CD4-positive, alpha-beta T cell treated with Interleukin-21 for 1 hour (primary cell): Measurements from ENCODE around the gene QSOX1.

ENCODE experiments used
- DNase-seq: peaks from one replicate; pipeline ENCODE4 v3.0.0-alpha.2; 2020

QSOX1 gene

DNA sequence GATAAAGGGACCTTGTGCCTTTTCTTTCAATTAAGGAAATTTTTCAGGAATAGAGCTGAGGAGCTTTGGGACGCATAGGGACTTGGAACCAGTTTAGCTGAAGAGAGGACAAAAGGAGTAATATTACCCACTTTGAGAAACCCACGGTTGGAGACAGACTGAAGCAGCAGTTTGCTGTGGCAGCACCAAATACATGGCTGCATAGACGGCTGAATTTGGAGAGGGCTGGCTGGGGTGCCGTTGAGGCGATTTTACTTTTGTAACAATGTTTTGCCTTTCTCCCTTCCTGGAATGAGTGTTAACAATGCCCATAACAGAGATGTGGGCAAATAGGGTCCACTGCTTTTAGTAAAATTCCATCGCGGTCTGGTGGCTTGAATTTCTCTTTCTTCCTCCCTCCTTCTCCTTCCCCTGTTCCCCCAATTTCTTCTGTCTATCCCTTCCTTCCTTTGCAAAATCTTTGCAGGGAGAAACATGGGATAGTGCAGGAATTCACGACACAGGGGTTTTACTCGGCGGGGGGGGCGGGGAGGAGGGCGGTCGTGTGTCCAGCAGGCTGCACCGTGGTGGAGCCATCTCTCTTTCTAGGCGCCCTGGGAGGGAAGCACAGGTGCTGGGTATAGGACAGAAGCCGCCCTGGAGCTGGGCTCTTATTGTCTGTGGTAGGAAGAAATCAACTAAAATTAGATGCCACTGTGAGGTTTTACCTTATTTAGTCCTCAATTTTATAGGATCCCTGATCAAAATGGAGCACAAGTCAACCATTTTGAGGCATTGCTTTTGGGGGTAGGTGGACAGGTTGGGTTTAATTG lies 82.2 kb downstream of the QSOX1 start:
- DNase-seq = no peak

GRCh38 chr1:180237869-180238476 lies 83.3 kb downstream of the QSOX1 start:
- DNase-seq = no peak

DNA sequence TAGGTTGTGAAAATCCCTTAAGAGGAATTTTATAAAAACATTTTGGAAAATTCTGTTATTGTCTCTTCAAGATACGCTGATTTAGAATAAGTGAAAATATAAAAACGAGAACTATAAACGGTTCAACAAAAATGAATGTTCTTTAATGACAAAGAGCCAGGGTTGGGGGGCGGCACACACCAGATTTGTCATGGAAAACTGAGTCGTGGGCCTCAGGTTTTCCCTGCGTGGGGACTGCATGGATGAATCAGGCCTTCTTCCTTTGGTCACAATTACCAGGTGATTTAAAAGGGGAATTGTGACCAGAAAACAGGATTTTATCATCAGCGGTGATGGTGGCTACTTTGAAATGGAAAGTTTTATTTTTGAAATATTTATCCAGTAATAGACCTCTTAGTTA lies 84.0 kb downstream of the QSOX1 start:
- DNase-seq = no peak

DNA sequence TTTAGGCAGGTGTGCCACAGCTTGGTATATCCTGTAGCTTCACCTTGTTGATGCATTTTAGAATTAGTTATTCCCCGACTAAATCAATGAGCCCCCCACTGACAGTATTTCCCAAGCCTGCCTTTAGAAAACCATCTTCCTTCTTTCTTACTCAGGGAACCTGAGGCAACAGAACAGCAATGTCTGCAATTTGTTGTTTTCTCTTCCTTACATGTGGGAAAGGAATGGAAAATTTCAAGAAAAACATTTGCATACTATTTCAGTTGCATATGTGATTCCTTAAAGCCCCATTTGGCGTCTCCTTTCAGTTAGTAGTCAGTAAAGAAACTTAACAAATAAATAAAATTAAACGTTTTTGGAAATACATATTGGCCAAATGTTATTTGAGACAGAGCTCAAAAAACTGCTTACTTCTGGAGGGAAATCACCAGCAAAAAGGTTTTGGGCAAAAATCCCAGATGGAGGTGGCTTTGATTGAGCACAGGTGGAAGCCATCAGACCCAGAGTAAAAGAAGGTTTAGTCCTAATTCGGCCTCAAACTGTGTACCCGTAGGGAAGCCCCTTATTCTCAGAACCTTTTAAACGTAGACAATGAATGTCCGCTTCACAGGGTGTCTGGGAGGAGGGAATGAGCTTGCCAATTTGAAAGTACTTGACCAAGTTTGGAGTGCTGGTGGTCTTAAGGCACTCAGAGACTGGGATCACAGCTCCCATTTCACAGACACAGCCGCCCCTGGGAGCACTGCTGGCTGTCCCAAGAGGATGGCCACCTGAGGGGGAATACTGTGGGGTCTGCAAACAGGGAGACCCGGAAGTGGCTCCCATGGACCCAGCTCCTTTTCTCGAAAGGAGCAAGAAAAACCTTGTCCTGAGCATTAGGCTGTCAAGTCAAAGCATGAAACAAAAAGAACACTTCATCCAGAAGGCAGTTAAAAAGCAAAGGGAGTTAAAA lies 84.8 kb downstream of the QSOX1 start:
- DNase-seq = no peak

- no peak for DNase-seq
Observed at GRCh38 chr1:180241716-180242544, 87.3 kb downstream of the QSOX1 start.

DNA sequence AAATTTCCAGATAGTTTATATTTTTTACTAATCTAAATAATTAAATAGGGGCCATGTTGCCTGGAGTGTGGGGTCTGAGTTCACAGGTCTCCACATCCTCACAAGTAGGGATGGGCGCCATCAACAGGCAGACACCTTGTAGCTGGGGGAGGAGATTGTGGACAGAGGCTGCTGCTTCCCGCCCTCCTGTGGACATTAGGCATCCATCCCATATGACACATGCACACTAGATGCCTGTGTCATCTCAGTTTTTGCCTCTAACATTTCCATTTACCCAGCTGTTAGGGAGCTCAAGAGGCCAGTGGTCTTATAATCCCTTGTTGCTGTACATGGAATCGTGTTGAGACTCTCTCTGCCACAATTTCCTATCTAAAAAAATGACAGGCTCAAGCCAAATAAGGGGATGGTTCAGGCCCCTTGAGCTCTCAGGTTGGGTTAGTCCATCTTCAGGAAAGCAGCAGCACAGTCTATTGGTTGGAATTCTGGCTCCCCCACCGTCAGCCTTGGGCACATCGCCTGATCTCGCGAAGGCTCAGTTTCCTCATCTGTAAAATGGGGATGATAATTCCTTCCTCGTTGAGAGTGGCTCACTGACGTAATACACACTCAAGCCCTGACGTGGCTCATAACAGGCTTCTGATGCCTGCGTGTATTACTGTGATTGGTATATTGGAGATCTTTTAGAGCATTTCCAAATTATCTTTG lies 89.0 kb downstream of the QSOX1 start:
- no peak for DNase-seq

GRCh38 chr1:180244840-180245239 lies 90.2 kb downstream of the QSOX1 start:
- DNase-seq = no peak

- no peak for DNase-seq
Observed at GRCh38 chr1:180246579-180246978, 91.9 kb downstream of the QSOX1 start.

DNA sequence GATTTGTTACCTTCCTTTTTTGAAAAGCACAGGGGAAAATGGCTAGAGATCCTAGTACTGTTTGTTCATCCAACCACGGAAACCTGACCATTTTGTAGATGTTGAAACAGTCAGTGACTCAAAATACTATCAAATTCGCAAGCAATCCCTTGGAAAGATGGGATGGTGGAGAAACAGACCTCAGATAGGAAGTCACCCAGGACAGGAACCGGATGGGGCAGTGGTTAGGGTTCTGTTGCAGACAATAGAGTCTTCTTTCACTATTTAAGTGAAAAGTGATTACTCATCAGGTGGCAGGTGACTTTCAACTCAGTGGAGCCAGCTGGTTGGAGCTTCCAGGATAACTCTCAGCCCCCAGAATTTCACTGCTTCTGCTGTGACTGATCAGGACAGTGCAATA lies 92.4 kb downstream of the QSOX1 start:
- DNase-seq = no peak

- DNase-seq = no peak
Observed at GRCh38 chr1:180247580-180247979, 92.9 kb downstream of the QSOX1 start.

DNA sequence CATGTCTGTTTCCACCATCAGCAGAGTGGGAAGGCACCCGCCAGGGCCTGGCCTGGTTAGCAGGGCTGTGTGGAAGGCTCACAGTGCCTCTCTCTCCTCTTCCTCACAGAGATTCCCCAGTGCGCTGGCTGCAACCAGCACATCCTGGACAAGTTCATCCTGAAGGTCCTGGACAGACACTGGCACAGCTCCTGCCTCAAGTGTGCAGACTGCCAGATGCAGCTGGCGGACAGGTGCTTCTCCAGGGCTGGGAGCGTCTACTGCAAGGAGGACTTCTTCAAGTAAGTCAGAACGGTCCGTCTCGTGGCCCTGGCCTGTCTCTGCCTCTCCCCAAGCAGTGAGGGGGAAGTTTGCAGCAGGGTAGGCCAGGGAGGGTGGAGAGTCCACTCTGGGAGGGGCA lies 93.5 kb downstream of the QSOX1 start:
- no peak for DNase-seq

DNA sequence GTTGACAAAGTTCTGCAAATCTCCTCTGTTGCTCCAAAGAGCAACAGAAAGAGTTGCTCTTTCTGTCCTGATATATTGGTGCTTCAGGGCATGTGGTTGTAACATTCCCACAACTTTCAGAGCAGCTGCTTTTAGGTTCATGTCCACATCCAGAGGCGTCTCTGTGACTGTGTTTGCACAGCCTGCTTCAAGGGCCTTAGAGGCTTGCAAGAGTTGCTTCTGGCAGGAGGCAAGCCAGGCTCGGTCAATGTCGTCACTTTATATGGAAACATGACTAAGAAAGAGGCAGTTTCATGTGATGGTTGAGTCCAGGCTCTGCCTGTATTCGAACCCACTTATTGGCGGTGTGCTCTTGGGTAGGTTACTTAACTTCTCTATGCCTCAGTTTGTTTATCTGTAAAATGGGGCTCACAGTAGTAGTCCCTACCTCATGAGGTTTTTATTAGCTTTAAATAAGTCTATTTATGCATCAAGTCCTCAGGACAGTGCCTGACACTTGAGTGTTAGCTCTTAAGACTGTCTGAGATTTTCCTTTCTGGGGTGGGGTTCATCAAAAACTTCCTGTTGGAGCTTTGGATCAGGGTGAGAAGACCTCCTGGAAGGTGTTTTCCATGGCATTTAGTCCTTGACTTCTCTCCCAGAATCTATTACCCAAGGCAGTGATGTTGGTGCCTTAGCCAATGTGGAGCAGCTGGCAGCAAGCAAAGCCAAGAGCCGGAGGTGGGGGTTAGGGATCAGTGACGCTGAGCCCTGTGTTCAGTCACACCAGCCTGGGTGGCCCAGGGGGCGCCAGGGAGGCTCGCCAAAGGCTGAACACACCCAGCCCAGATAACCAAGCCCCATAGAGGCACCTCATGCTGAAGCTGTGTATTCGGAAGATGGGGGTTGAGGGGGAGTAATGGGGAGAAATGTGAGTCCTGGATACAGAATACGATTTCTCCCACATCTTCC lies 94.3 kb downstream of the QSOX1 start:
- no peak for DNase-seq

DNA sequence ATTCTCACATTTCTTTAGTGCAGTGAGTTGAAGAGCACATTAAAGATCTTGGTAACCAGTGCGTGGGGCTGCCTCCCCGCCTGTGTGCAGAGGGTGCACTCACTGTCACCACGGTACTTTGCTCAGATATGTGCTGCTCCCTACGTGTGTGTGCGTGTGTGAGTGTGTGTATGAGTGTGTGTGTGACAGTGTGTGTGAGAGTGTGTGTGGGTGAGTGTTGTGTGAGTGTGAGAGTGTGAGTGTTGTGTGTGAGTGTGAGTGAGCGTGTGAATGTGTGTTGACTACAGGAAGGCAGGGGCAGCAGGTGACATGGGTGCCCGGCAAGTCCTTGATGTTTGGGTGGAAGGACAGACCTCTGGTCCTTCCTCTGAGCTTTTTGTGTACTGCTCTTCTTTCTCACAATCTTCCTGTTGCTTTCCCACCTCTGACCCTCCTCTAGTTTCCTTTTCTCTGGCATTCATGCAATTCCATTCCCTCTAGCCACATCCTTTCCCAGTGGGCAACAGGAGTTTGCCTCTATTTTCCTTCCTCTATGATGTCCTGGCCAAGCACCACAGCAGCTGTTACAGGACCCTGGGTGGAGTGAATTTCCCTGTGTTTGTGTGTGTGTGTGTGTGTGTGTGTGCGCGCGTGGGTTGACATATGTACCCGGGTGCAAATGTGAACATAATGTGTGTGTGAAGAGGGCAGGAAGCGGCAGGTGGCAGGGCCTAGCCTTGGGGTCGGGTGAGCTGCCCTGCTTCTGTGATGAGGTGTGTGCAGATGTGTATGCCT lies 95.2 kb downstream of the QSOX1 start:
- DNase-seq = no peak

DNA sequence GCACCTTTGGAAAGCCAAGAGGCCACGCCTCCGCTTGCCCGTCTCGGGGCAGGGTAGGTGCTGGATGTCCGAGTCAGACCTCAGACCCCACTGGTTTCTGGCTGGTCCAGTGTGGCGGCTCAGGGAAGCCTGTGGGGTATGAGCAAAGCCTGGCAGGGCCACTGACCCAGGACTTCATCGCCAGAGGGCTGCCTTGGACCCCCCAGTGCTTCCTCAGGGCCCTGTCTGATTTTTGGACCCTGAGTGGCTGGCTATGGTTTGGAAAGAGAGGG lies 95.8 kb downstream of the QSOX1 start:
- DNase-seq = no peak

- DNase-seq = no peak
Observed at GRCh38 chr1:180250883-180251509, 96.3 kb downstream of the QSOX1 start.

DNA sequence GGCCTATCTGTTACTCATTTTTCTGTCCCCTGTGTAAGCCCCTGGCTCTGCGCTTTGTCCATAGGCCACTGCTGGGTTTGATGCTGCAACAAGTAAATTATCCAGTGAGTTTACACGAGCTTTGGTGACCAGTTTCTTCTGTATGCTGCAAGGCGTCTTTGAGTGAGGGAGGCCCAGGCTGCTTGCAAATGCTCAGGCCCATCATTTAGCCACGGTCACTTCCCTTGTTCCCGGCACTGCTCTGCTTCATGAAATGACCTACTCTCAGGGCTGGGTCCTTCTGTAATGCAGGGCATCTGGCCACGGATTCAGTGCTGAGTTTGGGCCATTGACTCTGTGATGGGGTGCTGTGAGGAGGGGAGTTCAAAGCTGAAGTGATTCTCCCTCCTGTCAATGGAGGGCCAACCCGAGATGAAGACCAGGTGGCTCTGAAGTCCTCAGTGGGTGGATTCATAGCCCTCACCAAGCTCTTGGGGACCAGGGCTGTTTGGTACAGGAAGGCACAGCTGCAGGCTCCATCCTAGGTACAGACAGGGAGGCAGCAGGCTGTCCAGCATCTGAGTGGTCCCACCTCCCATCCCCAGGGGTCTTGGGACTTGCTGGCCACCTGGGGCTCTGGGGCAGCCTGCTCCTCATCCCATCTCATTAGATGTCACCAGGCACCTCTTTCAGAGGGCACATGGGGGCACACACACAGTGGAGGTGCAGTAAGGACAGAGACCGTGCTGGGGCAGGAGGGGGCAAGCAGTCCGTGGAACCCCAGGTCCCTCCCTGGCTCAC lies 97.0 kb downstream of the QSOX1 start:
- no peak for DNase-seq

DNA sequence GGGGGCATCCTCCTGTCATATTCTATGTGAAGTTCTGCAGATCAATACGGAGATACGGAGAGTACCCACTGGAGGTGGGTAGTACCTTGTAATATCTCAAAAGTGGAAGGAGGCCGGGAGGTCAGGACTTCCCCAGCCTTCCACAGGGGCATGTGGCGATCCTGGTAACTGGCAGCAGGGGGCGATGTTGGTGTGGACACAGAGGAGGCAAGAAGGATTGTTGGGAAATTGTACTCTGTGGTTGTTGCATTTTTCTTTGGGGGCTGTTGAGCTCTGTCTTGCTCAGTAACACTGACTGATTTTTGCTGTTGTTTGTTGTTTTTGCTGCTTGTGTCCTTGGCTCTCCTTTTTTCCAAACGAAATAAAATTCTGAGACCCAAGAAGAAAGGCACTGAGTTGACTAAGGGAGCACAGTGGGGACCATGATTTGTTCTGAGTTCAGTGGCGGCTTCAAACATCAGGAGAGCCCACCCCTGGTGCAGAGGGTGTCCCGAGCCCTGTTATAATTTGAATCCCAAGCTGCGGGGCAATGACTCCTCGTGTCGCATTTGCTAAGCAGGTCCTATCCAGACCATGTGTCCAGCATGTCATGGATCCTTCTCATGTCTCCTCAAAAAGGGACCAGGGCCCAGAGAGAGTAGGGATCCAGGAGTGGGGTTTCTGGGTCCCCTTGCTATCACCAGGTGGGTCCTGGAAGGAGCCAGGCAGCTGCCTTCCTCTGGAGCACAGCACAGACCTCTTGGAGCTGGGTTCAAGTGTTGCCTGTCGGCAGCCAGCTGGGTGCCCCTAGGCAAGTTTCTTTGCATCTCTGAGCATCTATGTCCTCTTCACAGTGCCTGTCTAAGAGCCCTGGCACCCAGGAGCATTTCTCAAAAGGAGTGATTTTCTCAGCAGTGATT lies 98.2 kb downstream of the QSOX1 start:
- peak; percentile 71 for DNase-seq
